ENCODE measurements around the gene GABRP. TPM values are rescaled to one million over a fixed set of nuclear protein-coding genes. Genes with fewer than 3 reads are reported as not detected.
"Not testable (repeated sequence)": the region's sequence is repeated elsewhere in the genome, so short reads cannot be mapped to it uniquely, and the experiment has no call there.

The GABRP gene
- total and polyA plus RNA-seq, 2 donors: 1.3 to 8.2 TPM

- no peak for DNase-seq (ENCODE audit: low read depth in 6 of 9, low spot score in 9 of 9)
- Histone ChIP-seq H3K4me3 (ENCODE audit: low read length in 2 of 2) (no peak overlapping the region), H3K27ac (ENCODE audit: low read depth in 1 of 2, low read length in 1 of 2) (no peak overlapping the region), H3K9me3 (ENCODE audit: control insufficient read depth in 2 of 2, insufficient read depth in 1 of 2, low read length in 1 of 2) (no peaks in the 10 kb centered on the region), H3K27me3 (ENCODE audit: control insufficient read depth in 2 of 2, insufficient read depth in 1 of 2, low read length in 1 of 2) (peaks cover 0 to 8% of the 10 kb centered on the region in 2 donors), H3K36me3 (ENCODE audit: control insufficient read depth in 2 of 2, insufficient read depth in 2 of 2, low read length in 1 of 2) (no peaks in the 10 kb centered on the region), H3K4me1 (ENCODE audit: control insufficient read depth in 2 of 2, insufficient read depth in 2 of 2, low read length in 2 of 2) (peaks cover 0 to 6% of the 10 kb centered on the region in 2 donors)
- 94% methylated on average over 11 of the region's 11 CpGs for WGBS
These were observed 31.9 kb upstream of the GABRP start for GRCh38 chr5:170751631-170752030.

- H3K27me3 ChIP-seq (ENCODE audit: control insufficient read depth in 2 of 2, insufficient read depth in 1 of 2, low read length in 1 of 2): peaks cover 0 to 7% of the 10 kb centered on the region in 2 donors
- no peaks in the 10 kb centered on the region for H3K9me3 ChIP-seq (ENCODE audit: control insufficient read depth in 2 of 2, insufficient read depth in 1 of 2, low read length in 1 of 2)
- DNase-seq (ENCODE audit: low read depth in 6 of 9, low spot score in 9 of 9): peak in 2 of 9 donors; percentile 12 to 23
- no peak overlapping the region for H3K27ac ChIP-seq (ENCODE audit: low read depth in 1 of 2, low read length in 1 of 2)
- H3K4me1 ChIP-seq (ENCODE audit: control insufficient read depth in 2 of 2, insufficient read depth in 2 of 2, low read length in 2 of 2): peaks cover 0 to 6% of the 10 kb centered on the region in 2 donors
- no peaks in the 10 kb centered on the region for H3K36me3 ChIP-seq (ENCODE audit: control insufficient read depth in 2 of 2, insufficient read depth in 2 of 2, low read length in 1 of 2)
- H3K4me3 ChIP-seq (ENCODE audit: low read length in 2 of 2): no peak overlapping the region
- 54% methylated on average over 10 of the region's 10 CpGs for WGBS
These were observed 31.0 kb upstream of the GABRP start for GRCh38 chr5:170752257-170753215.

- no peak overlapping the region for H3K4me3 ChIP-seq (ENCODE audit: low read length in 2 of 2)
- H3K36me3 ChIP-seq (ENCODE audit: control insufficient read depth in 2 of 2, insufficient read depth in 2 of 2, low read length in 1 of 2): no peaks in the 10 kb centered on the region
- no peak overlapping the region for H3K27ac ChIP-seq (ENCODE audit: low read depth in 1 of 2, low read length in 1 of 2)
- peaks cover 0 to 4% of the 10 kb centered on the region in 2 donors for H3K27me3 ChIP-seq (ENCODE audit: control insufficient read depth in 2 of 2, insufficient read depth in 1 of 2, low read length in 1 of 2)
- peaks cover 0 to 6% of the 10 kb centered on the region in 2 donors for H3K4me1 ChIP-seq (ENCODE audit: control insufficient read depth in 2 of 2, insufficient read depth in 2 of 2, low read length in 2 of 2)
- no peaks in the 10 kb centered on the region for H3K9me3 ChIP-seq (ENCODE audit: control insufficient read depth in 2 of 2, insufficient read depth in 1 of 2, low read length in 1 of 2)
- DNase-seq (ENCODE audit: low read depth in 6 of 9, low spot score in 9 of 9): no peak
These were observed 30.2 kb upstream of the GABRP start for GRCh38 chr5:170753311-170753710.

GRCh38 chr5:170754508-170754907 lies 29.0 kb upstream of the GABRP start:
- not testable (repeated sequence) for H3K4me3 ChIP-seq (ENCODE audit: low read length in 2 of 2); H3K9me3 ChIP-seq (ENCODE audit: control insufficient read depth in 2 of 2, insufficient read depth in 1 of 2, low read length in 1 of 2); H3K4me1 ChIP-seq (ENCODE audit: control insufficient read depth in 2 of 2, insufficient read depth in 2 of 2, low read length in 2 of 2); H3K27me3 ChIP-seq (ENCODE audit: control insufficient read depth in 2 of 2, insufficient read depth in 1 of 2, low read length in 1 of 2); DNase-seq (ENCODE audit: low read depth in 6 of 9, low spot score in 9 of 9); H3K27ac ChIP-seq (ENCODE audit: low read depth in 1 of 2, low read length in 1 of 2); H3K36me3 ChIP-seq (ENCODE audit: control insufficient read depth in 2 of 2, insufficient read depth in 2 of 2, low read length in 1 of 2)
- 84% methylated on average over 2 of the region's 2 CpGs for WGBS

- peaks cover 0 to 6% of the 10 kb centered on the region in 2 donors for H3K4me1 ChIP-seq (ENCODE audit: control insufficient read depth in 2 of 2, insufficient read depth in 2 of 2, low read length in 2 of 2)
- H3K27me3 ChIP-seq (ENCODE audit: control insufficient read depth in 2 of 2, insufficient read depth in 1 of 2, low read length in 1 of 2): no peaks in the 10 kb centered on the region
- no peak for DNase-seq (ENCODE audit: low read depth in 6 of 9, low spot score in 9 of 9)
- H3K9me3 ChIP-seq (ENCODE audit: control insufficient read depth in 2 of 2, insufficient read depth in 1 of 2, low read length in 1 of 2): no peaks in the 10 kb centered on the region
- H3K36me3 ChIP-seq (ENCODE audit: control insufficient read depth in 2 of 2, insufficient read depth in 2 of 2, low read length in 1 of 2): no peaks in the 10 kb centered on the region
- 94% methylated on average over 7 of the region's 7 CpGs for WGBS
- no peak overlapping the region for H3K27ac ChIP-seq (ENCODE audit: low read depth in 1 of 2, low read length in 1 of 2)
- H3K4me3 ChIP-seq (ENCODE audit: low read length in 2 of 2): no peak overlapping the region
These were observed 27.7 kb upstream of the GABRP start for GRCh38 chr5:170755679-170756456.

- H3K27me3 ChIP-seq (ENCODE audit: control insufficient read depth in 2 of 2, insufficient read depth in 1 of 2, low read length in 1 of 2): no peaks in the 10 kb centered on the region
- H3K36me3 ChIP-seq (ENCODE audit: control insufficient read depth in 2 of 2, insufficient read depth in 2 of 2, low read length in 1 of 2): no peaks in the 10 kb centered on the region
- WGBS: 95% methylated on average over 8 of the region's 8 CpGs
- no peak overlapping the region for H3K4me3 ChIP-seq (ENCODE audit: low read length in 2 of 2)
- H3K4me1 ChIP-seq (ENCODE audit: control insufficient read depth in 2 of 2, insufficient read depth in 2 of 2, low read length in 2 of 2): peaks cover 0 to 5% of the 10 kb centered on the region in 2 donors
- no peak overlapping the region for H3K27ac ChIP-seq (ENCODE audit: low read depth in 1 of 2, low read length in 1 of 2)
- DNase-seq (ENCODE audit: low read depth in 6 of 9, low spot score in 9 of 9): no peak
- no peaks in the 10 kb centered on the region for H3K9me3 ChIP-seq (ENCODE audit: control insufficient read depth in 2 of 2, insufficient read depth in 1 of 2, low read length in 1 of 2)
These were observed 26.8 kb upstream of the GABRP start for GRCh38 chr5:170756691-170757090.

- no peak overlapping the region for H3K4me3 ChIP-seq (ENCODE audit: low read length in 2 of 2)
- no peak overlapping the region for H3K27ac ChIP-seq (ENCODE audit: low read depth in 1 of 2, low read length in 1 of 2)
- 70% methylated on average over 4 of the region's 4 CpGs for WGBS
- no peaks in the 10 kb centered on the region for H3K27me3 ChIP-seq (ENCODE audit: control insufficient read depth in 2 of 2, insufficient read depth in 1 of 2, low read length in 1 of 2)
- H3K4me1 ChIP-seq (ENCODE audit: control insufficient read depth in 2 of 2, insufficient read depth in 2 of 2, low read length in 2 of 2): no peaks in the 10 kb centered on the region
- H3K36me3 ChIP-seq (ENCODE audit: control insufficient read depth in 2 of 2, insufficient read depth in 2 of 2, low read length in 1 of 2): no peaks in the 10 kb centered on the region
- DNase-seq (ENCODE audit: low read depth in 6 of 9, low spot score in 9 of 9): no peak
- H3K9me3 ChIP-seq (ENCODE audit: control insufficient read depth in 2 of 2, insufficient read depth in 1 of 2, low read length in 1 of 2): no peaks in the 10 kb centered on the region
These were observed 26.3 kb upstream of the GABRP start for GRCh38 chr5:170757182-170757601.

GRCh38 chr5:170757669-170758068 lies 25.9 kb upstream of the GABRP start:
- no peaks in the 10 kb centered on the region for H3K4me1 ChIP-seq (ENCODE audit: control insufficient read depth in 2 of 2, insufficient read depth in 2 of 2, low read length in 2 of 2)
- no peak overlapping the region for H3K4me3 ChIP-seq (ENCODE audit: low read length in 2 of 2)
- no peak overlapping the region for H3K27ac ChIP-seq (ENCODE audit: low read depth in 1 of 2, low read length in 1 of 2)
- no peak for DNase-seq (ENCODE audit: low read depth in 6 of 9, low spot score in 9 of 9)
- no peaks in the 10 kb centered on the region for H3K27me3 ChIP-seq (ENCODE audit: control insufficient read depth in 2 of 2, insufficient read depth in 1 of 2, low read length in 1 of 2)
- H3K36me3 ChIP-seq (ENCODE audit: control insufficient read depth in 2 of 2, insufficient read depth in 2 of 2, low read length in 1 of 2): no peaks in the 10 kb centered on the region
- 90% methylated on average over 2 of the region's 2 CpGs for WGBS
- no peaks in the 10 kb centered on the region for H3K9me3 ChIP-seq (ENCODE audit: control insufficient read depth in 2 of 2, insufficient read depth in 1 of 2, low read length in 1 of 2)

GRCh38 chr5:170758481-170758880 lies 25.0 kb upstream of the GABRP start:
- no peaks in the 10 kb centered on the region for H3K4me1 ChIP-seq (ENCODE audit: control insufficient read depth in 2 of 2, insufficient read depth in 2 of 2, low read length in 2 of 2)
- no peak for DNase-seq (ENCODE audit: low read depth in 6 of 9, low spot score in 9 of 9)
- no peaks in the 10 kb centered on the region for H3K27me3 ChIP-seq (ENCODE audit: control insufficient read depth in 2 of 2, insufficient read depth in 1 of 2, low read length in 1 of 2)
- WGBS: 92% methylated on average over 3 of the region's 3 CpGs
- no peaks in the 10 kb centered on the region for H3K9me3 ChIP-seq (ENCODE audit: control insufficient read depth in 2 of 2, insufficient read depth in 1 of 2, low read length in 1 of 2)
- H3K27ac ChIP-seq (ENCODE audit: low read depth in 1 of 2, low read length in 1 of 2): no peak overlapping the region
- H3K4me3 ChIP-seq (ENCODE audit: low read length in 2 of 2): no peak overlapping the region
- no peaks in the 10 kb centered on the region for H3K36me3 ChIP-seq (ENCODE audit: control insufficient read depth in 2 of 2, insufficient read depth in 2 of 2, low read length in 1 of 2)
